ENCODE data around the gene HRNR.
A peak's percentile ranks its signal among the peaks of the same experiment; 100 is the strongest.
"Not testable (repeated sequence)": the region's sequence is repeated elsewhere in the genome, so short reads cannot be mapped to it uniquely, and the experiment has no call there.

The HRNR gene

GRCh38 chr1:152220166-152221163 lies 3.5 kb downstream of the HRNR start:
- no peaks in the 10 kb centered on the region for H3K79me2 ChIP-seq (ENCODE audit: control insufficient read depth, insufficient read depth, low read length, unreplicated experiment)
- H3K27ac ChIP-seq (ENCODE audit: low read depth, low read length) = no peak overlapping the region
- H3K36me3 ChIP-seq (ENCODE audit: insufficient read depth, low read length) = no peaks in the 10 kb centered on the region
- no peaks in the 10 kb centered on the region for H3K27me3 ChIP-seq (ENCODE audit: insufficient read depth, low read length)
- no peak overlapping the region for H3K4me3 ChIP-seq (ENCODE audit: low read depth, low read length)
- no peak overlapping the region for H2AFZ ChIP-seq (ENCODE audit: low read length, unreplicated experiment)
- H3K4me1 ChIP-seq (ENCODE audit: control insufficient read depth, insufficient read depth, low read length, unreplicated experiment) = no peaks in the 10 kb centered on the region

GRCh38 chr1:152219438-152219837 lies 4.6 kb downstream of the HRNR start:
- H2AFZ ChIP-seq (ENCODE audit: low read length, unreplicated experiment); H3K4me3 ChIP-seq (ENCODE audit: low read depth, low read length); H3K27me3 ChIP-seq (ENCODE audit: insufficient read depth, low read length); H3K27ac ChIP-seq (ENCODE audit: low read depth, low read length); H3K79me2 ChIP-seq (ENCODE audit: control insufficient read depth, insufficient read depth, low read length, unreplicated experiment); H3K4me1 ChIP-seq (ENCODE audit: control insufficient read depth, insufficient read depth, low read length, unreplicated experiment); H3K36me3 ChIP-seq (ENCODE audit: insufficient read depth, low read length): not testable (repeated sequence)

GRCh38 chr1:152218762-152219436 lies 5.1 kb downstream of the HRNR start:
- Histone ChIP-seq H3K4me1 (ENCODE audit: control insufficient read depth, insufficient read depth, low read length, unreplicated experiment) (no peaks in the 10 kb centered on the region), H2AFZ (ENCODE audit: low read length, unreplicated experiment) (no peak overlapping the region), H3K36me3 (ENCODE audit: insufficient read depth, low read length) (no peaks in the 10 kb centered on the region), H3K27me3 (ENCODE audit: insufficient read depth, low read length) (no peaks in the 10 kb centered on the region), H3K27ac (ENCODE audit: low read depth, low read length) (no peak overlapping the region), H3K79me2 (ENCODE audit: control insufficient read depth, insufficient read depth, low read length, unreplicated experiment) (no peaks in the 10 kb centered on the region), H3K4me3 (ENCODE audit: low read depth, low read length) (no peak overlapping the region)

- H3K4me3 ChIP-seq (ENCODE audit: low read depth, low read length); H2AFZ ChIP-seq (ENCODE audit: low read length, unreplicated experiment); H3K27ac ChIP-seq (ENCODE audit: low read depth, low read length); H3K36me3 ChIP-seq (ENCODE audit: insufficient read depth, low read length); H3K79me2 ChIP-seq (ENCODE audit: control insufficient read depth, insufficient read depth, low read length, unreplicated experiment); H3K4me1 ChIP-seq (ENCODE audit: control insufficient read depth, insufficient read depth, low read length, unreplicated experiment); H3K27me3 ChIP-seq (ENCODE audit: insufficient read depth, low read length): not testable (repeated sequence)
These were observed 8.4 kb downstream of the HRNR start for GRCh38 chr1:152215604-152216003.

GRCh38 chr1:152214911-152215310 lies 9.1 kb downstream of the HRNR start:
- not testable (repeated sequence) for H2AFZ ChIP-seq (ENCODE audit: low read length, unreplicated experiment); H3K36me3 ChIP-seq (ENCODE audit: insufficient read depth, low read length); H3K4me1 ChIP-seq (ENCODE audit: control insufficient read depth, insufficient read depth, low read length, unreplicated experiment); H3K27me3 ChIP-seq (ENCODE audit: insufficient read depth, low read length); H3K79me2 ChIP-seq (ENCODE audit: control insufficient read depth, insufficient read depth, low read length, unreplicated experiment); H3K4me3 ChIP-seq (ENCODE audit: low read depth, low read length); H3K27ac ChIP-seq (ENCODE audit: low read depth, low read length)

GRCh38 chr1:152198982-152199381 lies 25.0 kb downstream of the HRNR start:
- no peaks in the 10 kb centered on the region for H3K36me3 ChIP-seq (ENCODE audit: insufficient read depth, low read length)
- no peaks in the 10 kb centered on the region for H3K4me1 ChIP-seq (ENCODE audit: control insufficient read depth, insufficient read depth, low read length, unreplicated experiment)
- no peak overlapping the region for H3K4me3 ChIP-seq (ENCODE audit: low read depth, low read length)
- H3K27me3 ChIP-seq (ENCODE audit: insufficient read depth, low read length) = no peaks in the 10 kb centered on the region
- no peak overlapping the region for H2AFZ ChIP-seq (ENCODE audit: low read length, unreplicated experiment)
- no peak overlapping the region for H3K27ac ChIP-seq (ENCODE audit: low read depth, low read length)
- H3K79me2 ChIP-seq (ENCODE audit: control insufficient read depth, insufficient read depth, low read length, unreplicated experiment) = no peaks in the 10 kb centered on the region

- no peaks in the 10 kb centered on the region for H3K36me3 ChIP-seq (ENCODE audit: insufficient read depth, low read length)
- no peak overlapping the region for H2AFZ ChIP-seq (ENCODE audit: low read length, unreplicated experiment)
- no peak overlapping the region for H3K27ac ChIP-seq (ENCODE audit: low read depth, low read length)
- no peaks in the 10 kb centered on the region for H3K79me2 ChIP-seq (ENCODE audit: control insufficient read depth, insufficient read depth, low read length, unreplicated experiment)
- H3K4me3 ChIP-seq (ENCODE audit: low read depth, low read length) = no peak overlapping the region
- H3K27me3 ChIP-seq (ENCODE audit: insufficient read depth, low read length) = no peaks in the 10 kb centered on the region
- no peaks in the 10 kb centered on the region for H3K4me1 ChIP-seq (ENCODE audit: control insufficient read depth, insufficient read depth, low read length, unreplicated experiment)
These were observed 26.5 kb downstream of the HRNR start for GRCh38 chr1:152197361-152197941.

- H3K79me2 ChIP-seq (ENCODE audit: control insufficient read depth, insufficient read depth, low read length, unreplicated experiment) = no peaks in the 10 kb centered on the region
- H3K4me1 ChIP-seq (ENCODE audit: control insufficient read depth, insufficient read depth, low read length, unreplicated experiment) = peaks cover 15% of the 10 kb centered on the region
- no peak overlapping the region for H3K4me3 ChIP-seq (ENCODE audit: low read depth, low read length)
- no peak overlapping the region for H3K27ac ChIP-seq (ENCODE audit: low read depth, low read length)
- H3K27me3 ChIP-seq (ENCODE audit: insufficient read depth, low read length) = no peaks in the 10 kb centered on the region; the same call in 1 of the 2 replicates
- no peaks in the 10 kb centered on the region for H3K36me3 ChIP-seq (ENCODE audit: insufficient read depth, low read length)
- no peak overlapping the region for H2AFZ ChIP-seq (ENCODE audit: low read length, unreplicated experiment)
These were observed 32.3 kb downstream of the HRNR start for GRCh38 chr1:152191711-152192110.

GRCh38 chr1:152191260-152191659 lies 32.7 kb downstream of the HRNR start:
- no peaks in the 10 kb centered on the region for H3K79me2 ChIP-seq (ENCODE audit: control insufficient read depth, insufficient read depth, low read length, unreplicated experiment)
- H2AFZ ChIP-seq (ENCODE audit: low read length, unreplicated experiment) = no peak overlapping the region
- no peak overlapping the region for H3K4me3 ChIP-seq (ENCODE audit: low read depth, low read length)
- H3K4me1 ChIP-seq (ENCODE audit: control insufficient read depth, insufficient read depth, low read length, unreplicated experiment) = peaks cover 15% of the 10 kb centered on the region
- H3K27ac ChIP-seq (ENCODE audit: low read depth, low read length) = no peak overlapping the region
- no peaks in the 10 kb centered on the region; the same call in 1 of the 2 replicates for H3K27me3 ChIP-seq (ENCODE audit: insufficient read depth, low read length)
- no peaks in the 10 kb centered on the region for H3K36me3 ChIP-seq (ENCODE audit: insufficient read depth, low read length)

- Histone ChIP-seq H3K4me3 (ENCODE audit: low read depth, low read length) (no peak overlapping the region), H3K36me3 (ENCODE audit: insufficient read depth, low read length) (no peaks in the 10 kb centered on the region), H3K27ac (ENCODE audit: low read depth, low read length) (peak overlapping the region; percentile 40; the same call in 1 of the 2 replicates), H2AFZ (ENCODE audit: low read length, unreplicated experiment) (no peak overlapping the region), H3K27me3 (ENCODE audit: insufficient read depth, low read length) (no peaks in the 10 kb centered on the region; the same call in 1 of the 2 replicates), H3K4me1 (ENCODE audit: control insufficient read depth, insufficient read depth, low read length, unreplicated experiment) (peaks cover 15% of the 10 kb centered on the region), H3K79me2 (ENCODE audit: control insufficient read depth, insufficient read depth, low read length, unreplicated experiment) (no peaks in the 10 kb centered on the region)
These were observed 33.4 kb downstream of the HRNR start for GRCh38 chr1:152190589-152190988.
